Tongue (tissue), 2 donors: Measurements from ENCODE around the gene PROM2. TPM values are rescaled to one million over a fixed set of nuclear protein-coding genes. Genes with fewer than 3 reads are reported as not detected.

Experiments
- DNase-seq: peaks from one replicate; pipeline ENCODE4 v3.0.0-alpha.2; 2015
- total RNA-seq: library from RNA; depleted of rRNA; stranded (reverse); fragments of >200 nt; gene quantifications from one replicate; pipeline ENCODE4 v1.2.3, GENCODE V29; 2014

The PROM2 gene
- total RNA-seq, 1 donor from 2014 or later, result 12.6 TPM

DNA sequence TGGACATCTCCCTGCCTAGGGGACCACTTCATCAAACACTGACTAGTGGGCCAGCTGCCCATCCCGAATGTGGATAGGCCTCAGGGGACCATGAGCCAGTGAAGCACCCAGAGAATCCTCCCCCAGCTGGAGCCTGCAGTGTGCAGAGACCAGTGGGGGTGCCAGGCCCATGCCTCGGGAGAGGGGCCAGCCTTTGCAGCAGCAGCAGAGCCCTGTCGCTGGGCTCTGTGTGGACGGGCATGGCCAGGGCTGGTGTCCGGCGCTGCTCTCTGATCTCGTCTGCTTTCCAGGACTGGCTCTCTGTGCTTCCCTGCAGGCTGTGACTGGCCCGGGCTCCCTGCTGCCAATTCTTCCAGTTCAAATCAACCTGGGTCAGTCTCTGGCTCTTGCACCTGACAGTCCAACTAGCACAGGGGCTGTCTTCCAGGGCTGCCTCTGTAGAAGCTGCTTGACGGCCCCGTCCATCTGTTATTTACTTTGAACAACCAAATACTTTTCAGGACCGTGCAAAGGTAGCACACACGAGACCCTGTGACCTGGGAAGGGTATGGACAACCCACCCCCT, 34.3 kb downstream of the PROM2 start:
- no peak for DNase-seq

DNA sequence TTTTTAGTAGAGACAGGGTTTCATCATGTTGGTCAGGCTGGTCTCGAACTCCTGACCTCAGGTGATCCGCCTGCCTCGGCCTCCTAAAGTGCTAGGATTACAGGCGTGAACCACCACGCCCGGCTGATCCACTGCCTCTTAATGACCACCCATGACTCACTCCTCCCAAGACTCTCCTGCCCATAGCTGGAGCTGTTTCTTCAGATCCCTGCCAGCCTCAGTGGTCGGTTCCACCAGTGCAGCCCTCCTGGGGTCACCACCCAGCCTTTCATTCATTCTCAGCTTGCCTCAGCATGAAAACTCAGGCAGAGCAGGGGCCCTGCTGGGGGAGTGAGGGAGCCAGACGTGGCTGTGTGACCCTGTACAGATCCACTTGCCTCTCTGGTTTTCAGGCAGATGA, 35.4 kb downstream of the PROM2 start:
- DNase-seq, result no peak

DNA sequence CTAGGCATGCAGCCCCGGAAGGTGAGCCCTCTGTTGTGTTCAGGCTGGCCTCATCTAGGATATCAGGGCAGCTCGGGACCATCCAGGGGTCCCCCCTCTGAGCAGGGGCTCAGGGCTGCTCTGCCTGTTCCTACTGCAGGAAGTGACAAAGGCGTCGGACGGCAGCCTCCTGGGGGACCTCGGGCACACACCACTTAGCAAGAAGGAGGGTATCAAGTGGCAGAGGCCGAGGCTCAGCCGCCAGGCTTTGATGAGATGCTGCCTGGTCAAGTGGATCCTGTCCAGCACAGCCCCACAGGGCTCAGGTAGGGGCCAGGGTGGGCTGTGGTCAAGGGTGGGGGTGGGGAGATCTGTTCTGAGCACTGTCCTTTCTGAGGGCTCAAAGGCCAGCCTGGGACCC, 36.0 kb downstream of the PROM2 start:
- no peak for DNase-seq

DNA sequence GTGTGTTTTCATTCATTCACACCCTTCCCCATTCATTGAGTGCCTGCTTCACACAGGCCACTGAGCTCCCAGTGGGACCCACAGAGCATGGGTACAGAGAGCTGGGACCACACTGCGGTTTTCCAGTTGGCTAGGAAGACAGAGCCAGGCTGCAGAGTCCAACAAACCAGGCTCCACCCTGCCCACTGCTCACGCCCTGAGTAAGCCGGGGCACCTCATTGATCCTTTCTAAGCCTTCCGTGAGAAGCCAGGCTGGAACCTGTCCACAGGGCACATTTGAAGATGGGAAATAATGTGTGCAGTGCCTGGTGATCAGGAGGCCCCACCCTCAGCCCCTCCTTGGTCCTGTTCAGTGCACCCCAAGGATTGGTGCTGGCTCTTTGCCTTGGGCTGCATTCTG, 36.4 kb downstream of the PROM2 start:
- DNase-seq, result no peak

DNA sequence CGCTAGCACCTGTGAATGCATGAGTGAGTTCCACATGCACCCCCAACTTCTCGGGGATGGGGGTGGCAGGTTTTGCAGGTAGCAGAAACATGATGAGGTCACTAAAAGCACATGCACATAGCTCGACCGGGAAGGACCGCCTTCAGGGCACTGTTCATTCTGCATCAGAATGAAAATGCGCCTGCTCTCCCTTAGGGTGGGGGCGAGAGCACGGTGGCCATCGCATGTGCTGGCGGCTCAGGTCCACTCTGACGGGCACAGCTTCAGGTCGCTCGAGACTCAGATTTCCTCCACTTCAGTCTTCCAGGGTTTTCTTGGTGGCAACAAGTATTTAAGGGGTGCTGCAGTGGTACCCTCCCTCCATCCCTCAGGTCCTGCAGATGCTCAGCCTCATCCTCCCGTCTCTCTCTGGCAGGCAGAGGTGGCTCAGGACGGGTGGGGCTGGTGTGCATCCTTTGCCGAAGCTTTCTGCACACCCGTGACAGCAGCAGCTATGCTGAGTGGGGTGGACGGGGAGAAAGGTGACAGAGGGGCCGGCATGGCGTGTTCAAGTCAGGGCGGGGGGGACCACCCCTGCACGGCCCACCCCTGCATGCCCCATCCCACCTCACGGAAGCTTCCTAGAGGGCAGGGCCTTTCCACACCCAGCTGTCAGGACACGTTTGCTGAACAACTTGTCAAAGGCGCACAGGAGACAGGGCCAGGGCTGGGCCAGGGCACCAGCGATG, 37.7 kb downstream of the PROM2 start:
- no peak for DNase-seq

DNA sequence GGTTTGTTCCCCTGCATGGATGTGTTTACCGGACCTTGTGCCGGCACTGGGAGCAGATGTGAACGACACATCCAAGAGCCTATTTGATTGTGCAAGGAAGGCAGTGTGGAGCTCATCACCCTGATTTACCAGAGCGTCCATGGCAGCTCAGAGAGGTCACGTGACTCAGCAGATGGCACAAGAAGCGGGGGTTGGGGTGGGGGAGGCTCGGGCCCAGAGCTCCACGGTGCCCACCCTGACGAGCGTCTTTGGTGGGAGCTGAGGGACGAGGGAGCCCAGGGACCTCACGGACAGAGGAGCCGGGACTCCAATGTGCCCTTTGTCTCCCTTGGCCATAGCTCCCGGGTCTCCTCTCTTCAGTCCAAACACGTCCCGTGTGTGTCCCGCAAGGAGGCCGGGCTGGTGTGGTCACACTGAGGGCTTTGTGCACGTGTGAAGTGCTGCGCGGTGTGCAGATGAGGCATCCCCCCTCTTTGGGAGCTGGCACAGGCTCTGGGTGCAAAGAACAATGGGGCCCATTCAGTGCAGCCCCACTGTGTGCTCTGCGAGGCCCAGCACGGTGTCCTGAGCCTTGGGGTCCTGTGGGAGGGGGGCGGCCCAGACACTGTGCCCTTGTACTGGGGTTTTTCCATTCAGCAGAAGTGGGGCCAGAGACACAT, 38.4 kb downstream of the PROM2 start:
- no peak for DNase-seq

DNA sequence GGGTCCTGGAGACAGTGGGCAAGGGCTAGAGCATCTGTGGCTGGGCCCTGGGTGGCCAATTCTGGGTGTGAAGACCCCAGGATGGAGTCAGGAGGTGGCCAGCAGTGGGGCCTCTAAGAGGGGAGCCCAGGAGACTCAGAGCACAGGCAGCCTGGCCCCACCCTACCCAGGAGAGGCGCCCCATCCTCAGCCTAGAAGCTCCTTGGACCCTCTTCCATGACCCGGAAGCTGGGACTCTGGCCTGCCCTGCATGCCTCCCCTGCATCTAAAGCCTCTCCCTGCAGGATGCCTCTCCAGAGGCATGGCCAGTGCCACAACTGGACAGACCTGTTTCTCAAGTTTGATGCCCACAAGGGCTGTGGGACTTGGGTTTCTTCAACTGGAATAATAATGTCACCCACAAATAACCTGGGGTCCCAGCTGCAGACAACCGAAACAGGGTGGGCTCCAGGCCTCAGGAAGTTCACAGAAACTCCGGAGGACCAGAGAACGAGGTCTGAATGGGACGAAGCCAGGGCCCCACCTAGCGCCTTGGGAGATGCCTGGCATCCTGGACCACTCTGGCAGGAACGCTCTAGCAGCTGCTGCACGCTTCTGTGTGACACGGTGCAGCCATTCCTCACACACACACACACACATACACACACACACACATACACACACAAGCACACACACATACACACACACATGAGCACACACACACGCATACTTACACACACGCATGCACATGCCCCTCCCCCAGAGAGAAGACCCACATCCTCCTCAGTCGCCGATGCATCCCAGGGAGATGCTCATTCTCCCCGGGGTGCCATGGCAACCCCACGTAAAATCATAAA, 39.3 kb downstream of the PROM2 start:
- peak; percentile 68 for DNase-seq

DNA sequence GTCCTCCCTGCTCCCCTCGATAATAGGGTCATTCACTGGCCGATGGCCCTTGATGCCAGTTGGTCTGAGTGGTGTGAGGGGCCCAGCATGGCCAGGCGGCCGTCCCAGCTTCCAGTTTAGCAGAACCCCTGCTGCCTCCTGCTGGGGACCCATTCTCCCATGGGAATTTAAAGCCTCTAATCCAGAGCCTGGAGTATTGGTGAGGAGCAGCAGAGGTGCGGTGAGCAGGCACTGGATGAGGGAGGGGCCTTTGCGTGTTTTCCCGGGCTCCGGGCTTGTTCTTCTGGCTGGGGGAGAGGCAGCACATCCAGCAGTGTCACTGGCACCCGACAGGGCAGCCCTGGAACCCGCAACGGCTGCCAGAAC, 40.3 kb downstream of the PROM2 start:
- DNase-seq, result no peak

DNA sequence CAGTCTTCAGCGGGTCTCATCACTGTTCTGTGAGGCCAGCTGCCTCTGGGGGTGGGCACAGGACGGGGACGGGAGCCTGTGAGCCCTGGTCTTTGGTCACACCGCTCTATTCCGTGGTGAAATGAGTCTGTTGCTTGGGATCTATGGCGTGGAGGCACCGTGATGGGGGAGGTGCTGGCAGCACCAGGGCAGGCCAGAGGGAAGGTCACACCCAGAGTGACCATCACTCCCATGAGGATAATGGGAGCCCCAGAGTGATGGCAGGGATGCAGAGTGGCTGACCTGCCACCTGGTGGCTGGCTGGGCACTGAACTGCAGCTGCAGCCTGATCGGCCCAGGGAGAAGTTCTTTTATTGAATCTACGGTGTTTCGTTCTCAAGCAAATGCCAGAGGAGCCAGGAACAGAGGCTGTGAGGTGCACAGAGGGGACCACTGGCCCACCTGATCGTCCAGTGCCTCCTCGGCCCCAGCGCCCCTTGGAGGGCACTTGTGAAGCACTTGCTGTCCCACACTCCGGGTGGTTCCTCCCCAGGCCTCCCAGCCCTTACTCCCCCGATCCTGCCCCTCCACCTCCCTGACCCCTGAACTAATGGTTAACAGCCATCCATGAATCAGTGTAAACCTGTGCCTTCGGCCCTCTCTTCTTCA, 40.8 kb downstream of the PROM2 start:
- no peak for DNase-seq

DNA sequence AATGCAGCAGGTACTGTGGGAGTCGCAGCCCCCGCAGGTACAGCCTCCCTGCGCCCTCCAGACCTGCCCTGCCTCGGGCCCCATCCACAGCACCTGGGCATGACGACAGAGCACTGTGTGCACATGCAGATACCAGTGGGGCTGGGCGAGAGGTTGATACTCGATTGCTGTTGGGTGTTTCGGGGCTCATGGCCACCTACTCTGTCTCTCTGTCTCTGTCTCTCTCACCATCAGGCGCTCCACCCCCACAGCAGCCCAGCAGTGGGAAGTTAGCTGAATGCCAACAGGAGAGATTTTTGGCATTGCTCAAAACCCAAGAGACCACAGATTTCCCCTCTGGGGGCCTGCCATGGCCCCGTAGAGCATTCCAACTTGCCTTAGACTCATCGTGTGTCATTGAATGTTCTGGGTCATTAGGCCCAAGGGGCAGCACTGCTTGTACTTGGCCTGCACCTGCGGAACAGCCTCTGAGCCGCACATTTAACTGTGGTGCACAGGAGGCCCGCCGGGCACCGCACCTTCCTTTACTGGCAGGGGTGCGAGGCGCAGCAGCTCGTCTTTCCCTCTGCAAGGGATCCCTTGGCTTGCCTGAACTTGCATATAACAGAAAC, 41.7 kb downstream of the PROM2 start:
- DNase-seq, result no peak

DNA sequence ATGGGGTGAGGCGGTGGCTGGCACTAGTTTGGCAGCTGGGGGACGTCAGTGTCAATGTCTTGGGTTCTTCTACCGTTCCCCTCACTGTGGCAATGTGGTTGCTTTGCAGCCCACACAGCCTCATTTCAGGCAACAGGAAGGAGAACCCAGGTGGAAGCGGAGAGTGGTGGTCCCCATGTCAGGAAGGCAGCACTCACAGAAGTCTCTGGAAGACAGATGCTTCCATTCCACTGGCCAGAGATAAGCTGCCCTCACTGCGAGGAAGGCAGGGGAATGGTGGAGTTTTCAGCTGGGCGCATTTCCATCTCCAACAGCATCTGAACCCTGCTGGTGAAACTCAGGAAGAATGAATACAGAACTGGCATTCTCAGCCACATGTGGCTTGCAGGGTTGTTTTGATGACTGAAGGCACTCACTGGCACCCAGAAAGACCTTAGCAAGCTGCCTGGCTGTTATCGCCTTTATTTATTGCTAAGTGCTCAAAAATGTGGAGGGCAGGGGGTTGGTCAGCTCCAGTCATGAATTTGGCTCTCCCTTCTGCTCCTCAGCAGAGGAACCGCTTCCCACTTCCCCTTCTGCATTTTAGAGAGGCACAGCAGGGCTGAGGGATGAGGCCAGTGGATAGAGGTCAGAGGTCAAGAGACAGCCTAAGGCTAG, 42.3 kb downstream of the PROM2 start:
- DNase-seq, result no peak

DNA sequence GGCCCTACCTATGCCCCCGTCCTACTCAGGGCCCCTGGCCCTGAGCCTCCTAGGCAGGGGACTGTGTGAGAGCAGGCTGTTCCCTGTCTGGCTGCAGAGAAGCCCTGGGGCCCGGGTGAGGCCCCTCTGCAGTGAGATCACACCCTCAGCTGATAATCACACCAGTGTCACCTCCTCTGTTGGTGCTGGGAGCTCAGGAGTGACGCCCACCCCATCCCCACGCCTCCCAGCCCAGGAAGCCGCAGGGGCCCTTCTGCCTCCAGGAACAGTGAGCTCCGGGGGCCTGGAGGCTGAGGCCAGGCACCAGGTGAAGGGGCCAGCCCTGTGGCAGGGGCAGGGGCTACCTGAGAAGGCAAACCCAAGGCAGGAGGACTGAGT, 42.9 kb downstream of the PROM2 start:
- no peak for DNase-seq

DNA sequence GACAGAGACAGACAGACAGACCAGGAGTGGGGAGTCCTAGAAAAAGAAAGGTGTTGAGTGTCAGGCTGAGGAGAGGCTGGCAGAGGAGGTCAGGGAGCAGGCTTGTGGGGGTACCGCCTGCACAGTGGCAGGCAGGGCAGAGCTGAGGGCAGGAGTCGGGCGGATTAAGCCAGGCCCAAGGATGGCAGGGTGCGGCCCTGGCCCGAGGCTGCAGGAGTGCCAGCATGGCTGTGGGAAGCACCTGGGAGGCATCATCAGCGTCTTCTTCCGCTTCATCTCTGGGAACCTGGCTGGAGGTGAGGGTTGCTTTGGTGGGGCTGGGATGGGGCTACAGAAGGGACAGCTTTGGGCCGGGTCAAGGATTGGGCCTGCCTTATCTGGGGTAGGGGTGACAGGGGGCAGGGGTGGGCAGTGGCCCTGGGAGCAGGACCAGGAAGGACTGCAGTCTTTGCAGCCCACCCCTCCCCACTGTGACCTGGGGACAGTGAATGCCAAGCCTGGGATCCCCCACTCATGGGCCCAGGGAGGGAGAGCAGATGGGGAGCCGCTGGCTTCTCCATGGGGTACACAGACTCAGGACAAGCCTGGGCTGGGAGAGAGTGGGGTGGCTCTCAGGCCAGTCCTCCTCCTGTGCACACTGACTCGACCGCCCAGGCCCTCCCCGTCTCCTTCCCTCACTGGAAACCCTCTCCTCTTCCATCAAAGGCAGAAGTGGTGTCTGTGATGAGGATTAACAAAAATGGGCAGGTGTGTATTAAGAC, 43.6 kb downstream of the PROM2 start:
- no peak for DNase-seq

DNA sequence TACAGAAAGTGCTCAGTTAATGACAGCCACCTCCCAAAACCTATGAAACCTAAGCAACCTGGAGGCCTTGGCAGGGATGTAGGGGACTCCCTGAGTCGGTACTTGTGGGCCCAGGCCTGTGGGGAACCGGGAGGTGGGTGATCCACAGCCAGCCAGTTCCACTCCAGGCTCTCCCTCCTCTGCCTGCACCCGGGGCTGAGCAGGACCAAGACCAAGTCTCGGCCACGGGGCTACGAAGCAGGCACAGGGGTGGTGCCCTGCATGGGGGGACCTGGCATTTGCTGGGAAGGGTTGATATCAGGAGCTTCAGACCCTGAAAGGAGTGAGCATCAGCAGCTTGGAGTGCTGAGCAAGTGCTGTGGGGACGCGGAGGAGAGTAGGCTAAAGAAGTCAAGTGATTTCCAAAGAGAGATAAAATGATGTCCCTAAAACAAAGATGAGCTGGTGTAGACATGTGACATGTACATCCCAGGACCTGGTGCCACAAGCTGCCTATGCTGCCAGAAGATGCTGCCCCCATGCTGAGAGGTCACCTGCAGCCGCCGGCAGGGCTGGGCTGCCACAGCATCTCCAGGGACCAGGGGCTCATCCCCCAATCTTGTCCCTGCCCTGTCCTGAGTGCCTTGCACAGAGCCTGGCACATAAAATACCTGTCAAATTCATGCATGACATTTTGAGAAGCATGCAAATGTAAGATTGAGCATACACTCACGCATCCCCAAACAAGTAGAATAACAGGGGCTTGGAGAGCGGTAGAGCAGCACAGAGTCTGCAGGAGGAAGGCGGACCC, 44.4 kb downstream of the PROM2 start:
- no peak for DNase-seq

DNA sequence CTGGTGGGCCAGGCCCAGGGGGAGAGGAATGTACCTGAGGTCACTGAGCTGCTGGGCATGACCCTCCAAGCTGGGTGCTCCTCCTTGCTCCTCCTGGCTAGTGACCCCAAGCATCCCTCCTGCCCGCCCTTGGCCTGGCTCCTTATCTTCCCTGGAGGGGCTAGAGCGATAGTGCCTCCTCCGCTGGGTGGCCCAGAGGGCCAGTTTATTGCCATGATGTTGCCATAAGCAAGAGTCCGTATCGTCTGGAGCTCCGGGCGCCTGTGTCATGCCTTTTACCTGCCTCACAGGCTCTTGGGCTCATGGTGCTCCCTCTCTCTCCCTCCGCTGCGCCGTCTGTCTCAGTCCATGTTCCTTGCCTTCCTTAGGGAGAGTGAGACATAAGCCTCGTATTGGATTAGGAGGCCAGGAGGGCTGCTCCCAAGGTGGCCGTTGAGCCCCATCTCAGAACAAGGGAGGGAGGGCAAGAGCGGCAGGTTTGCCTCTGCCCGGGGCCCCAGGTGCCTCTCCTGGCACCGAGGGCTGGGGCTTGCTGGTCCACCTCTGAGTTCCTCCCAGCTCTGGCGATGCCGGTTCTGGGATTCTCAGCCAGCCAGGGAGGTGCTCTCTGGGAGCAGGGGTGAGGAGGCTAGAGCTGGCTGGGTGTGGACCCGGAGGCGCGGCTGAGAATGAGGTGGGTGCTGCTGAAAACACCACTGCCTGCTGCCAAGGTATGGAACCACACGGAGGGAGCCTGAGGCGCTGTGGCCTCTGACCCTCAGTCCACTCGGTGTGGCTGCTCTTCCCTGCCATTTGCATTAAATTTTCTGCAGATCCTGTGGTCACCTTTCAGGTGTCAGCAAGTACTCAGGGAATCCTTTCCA, 45.5 kb downstream of the PROM2 start:
- DNase-seq, result no peak

DNA sequence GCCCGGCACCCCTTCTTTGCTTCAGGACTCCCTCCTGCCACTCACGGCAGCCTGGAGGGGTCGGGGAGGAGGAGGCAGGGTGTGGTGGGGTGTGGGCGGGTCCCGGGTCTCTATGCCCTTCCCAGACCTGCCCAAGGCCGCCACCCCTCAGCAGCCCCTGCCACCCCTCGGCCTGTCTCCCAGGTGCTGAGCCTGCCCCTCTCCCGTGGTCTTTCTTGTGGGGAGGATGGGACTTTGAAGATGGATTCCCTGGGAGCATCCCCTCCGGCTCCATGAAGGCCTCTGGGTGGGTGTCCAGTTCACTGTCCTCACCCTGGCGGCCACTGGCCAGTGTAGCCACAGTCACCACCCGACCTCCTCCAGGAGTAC, 46.1 kb downstream of the PROM2 start:
- DNase-seq, result no peak

DNA sequence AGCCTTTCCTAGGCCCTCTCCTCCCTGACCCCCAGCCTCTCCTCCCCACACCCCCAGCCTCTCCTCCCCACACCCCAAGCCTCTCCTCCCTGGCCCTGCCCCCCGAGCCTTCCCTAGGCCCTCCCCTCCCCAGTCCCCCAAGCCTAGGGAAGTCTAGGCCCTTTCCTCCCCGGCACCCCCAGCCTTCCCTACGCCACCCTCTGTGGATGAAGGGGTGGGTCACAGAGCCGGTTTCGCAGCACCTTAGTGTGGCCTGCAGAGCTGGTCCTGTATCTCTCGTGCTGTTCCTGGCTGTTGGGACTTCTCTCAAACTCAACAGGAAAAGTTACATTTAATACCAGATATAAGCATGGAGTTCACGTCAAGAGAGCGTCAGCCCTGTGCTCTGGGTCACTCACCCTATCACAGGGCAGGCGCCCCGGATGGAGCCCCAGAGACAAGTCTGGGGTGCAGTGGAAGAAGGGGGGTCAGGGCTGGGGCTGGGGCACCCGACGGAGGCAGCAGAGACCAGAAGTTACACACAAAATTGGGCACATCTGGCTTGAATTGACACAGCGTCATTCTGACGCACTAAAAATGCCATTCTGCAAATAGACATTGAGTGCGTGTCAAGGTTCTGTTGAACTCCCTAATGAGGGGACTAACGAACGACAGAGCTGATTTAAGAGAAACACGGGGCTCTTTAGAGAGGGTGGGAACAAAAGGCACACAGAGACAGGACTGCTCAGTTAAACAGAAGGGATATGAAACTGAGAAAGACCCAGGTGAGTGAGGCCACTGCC, 46.9 kb downstream of the PROM2 start:
- no peak for DNase-seq
